Neural cell (in vitro differentiated cells): ENCODE measurements around the gene TMEM9. TPM values are rescaled to one million over a fixed set of nuclear protein-coding genes. Genes with fewer than 3 reads are reported as not detected.
A peak's percentile ranks its signal among the peaks of the same experiment; 100 is the strongest.

Experiments used
- H2AFZ ChIP-seq: fragments of 200-600, 300-800 bp; sonication (generic), shearing (Covaris generic); 2 replicates; pipeline ENCODE4 v1.6.0; 2014; ENCODE audit warnings: low read depth, mild to moderate bottlenecking, antibody characterized with exemption, low read length, moderate library complexity
- H3F3A ChIP-seq: fragments of 200-600 bp; shearing (Covaris generic); 2 replicates; pipeline ENCODE4 v1.6.1; 2016; ENCODE audit warnings: mild to moderate bottlenecking, moderate library complexity, mixed read lengths, antibody characterized with exemption, low read length; ENCODE audit not compliant: insufficient read depth, poor library complexity, severe bottlenecking
- H3K27ac ChIP-seq: fragments of 200-600, 300-800 bp; sonication (generic), shearing (Covaris generic); 2 replicates; pipeline ENCODE4 v1.5.1; 2014; ENCODE audit warnings: mild to moderate bottlenecking, low read length, moderate library complexity
- H3K27me3 ChIP-seq: fragments of 300-800, 200-600 bp; sonication (generic), shearing (Covaris generic); 2 replicates; pipeline ENCODE4 v1.6.0; 2014; ENCODE audit warnings: mild to moderate bottlenecking, low read depth, low read length, moderate library complexity; ENCODE audit not compliant: insufficient read depth
- H3K36me3 ChIP-seq: fragments of 300-800, 200-600 bp; sonication (generic), shearing (Covaris generic); 2 replicates; pipeline ENCODE4 v1.5.1; 2014; ENCODE audit warnings: mild to moderate bottlenecking, antibody characterized with exemption, low read length, moderate library complexity; ENCODE audit not compliant: insufficient read depth
- H3K4me2 ChIP-seq: fragments of 300-800, 200-600 bp; sonication (generic), shearing (Covaris generic); 2 replicates; pipeline ENCODE4 v1.6.0; 2014; ENCODE audit warnings: mild to moderate bottlenecking, low read length
- H3K4me3 ChIP-seq: fragments of 300-800, 200-600 bp; sonication (generic), shearing (Covaris generic); 2 replicates; pipeline ENCODE4 v1.5.1; 2014; ENCODE audit warnings: mild to moderate bottlenecking, low read length, moderate library complexity
- H3K79me2 ChIP-seq: fragments of 200-600 bp; shearing (Covaris generic); replicated peaks from 2 replicates; pipeline ENCODE4 v1.6.0; 2014; ENCODE audit warnings: mild to moderate bottlenecking, low read length, moderate library complexity; ENCODE audit not compliant: insufficient read depth
- H3K9ac ChIP-seq: fragments of 300-800, 200-600 bp; sonication (generic), shearing (Covaris generic); 2 replicates; pipeline ENCODE4 v1.6.1; 2016; ENCODE audit warnings: mild to moderate bottlenecking, low read length, mixed read lengths
- H3K9me2 ChIP-seq: fragments of 200-600 bp; shearing (Covaris generic); 2 replicates; pipeline ENCODE4 v1.6.1; 2016; ENCODE audit warnings: mild to moderate bottlenecking, low read length, mixed read lengths; ENCODE audit not compliant: insufficient read depth
- H3K9me3 ChIP-seq: fragments of 200-600, 300-800 bp; sonication (generic), shearing (Covaris generic); 2 replicates; pipeline ENCODE4 v1.6.1; 2016; ENCODE audit warnings: mild to moderate bottlenecking, mixed run types, low read length, moderate library complexity, mixed read lengths
- H4K20me1 ChIP-seq: fragments of 200-600 bp; shearing (Covaris generic); 2 replicates; pipeline ENCODE4 v1.6.1; 2016; ENCODE audit warnings: mild to moderate bottlenecking, mixed run types; ENCODE audit not compliant: insufficient read depth
- CTCF ChIP-seq: fragments of 450-650 bp; IDR thresholded peaks from 2 replicates; pipeline ENCODE4 v1.5.1; 2014; ENCODE audit warnings: antibody characterized with exemption, mild to moderate bottlenecking, moderate library complexity; ENCODE audit not compliant: poor library complexity, severe bottlenecking
- EP300 ChIP-seq: fragments of 450-650 bp; conservative IDR thresholded peaks from 2 replicates; pipeline ENCODE4 v1.6.1; 2014; ENCODE audit warnings: antibody characterized with exemption, mild to moderate bottlenecking, moderate library complexity; ENCODE audit not compliant: poor library complexity, severe bottlenecking
- EZH2 ChIP-seq: fragments of 200-600, 300-800 bp; shearing (Covaris generic), sonication (generic); IDR thresholded peaks from 2 replicates; pipeline ENCODE4 v1.6.1; 2014; ENCODE audit warnings: antibody characterized with exemption, low read length, borderline replicate concordance, mild to moderate bottlenecking; ENCODE audit not compliant: insufficient read depth, poor library complexity, severe bottlenecking
- MXI1 ChIP-seq: fragments of 450-650 bp; conservative IDR thresholded peaks from 2 replicates; pipeline ENCODE4 v1.6.1; 2014; ENCODE audit warnings: antibody characterized with exemption, mild to moderate bottlenecking; ENCODE audit not compliant: poor library complexity, severe bottlenecking
- POLR2AphosphoS5 ChIP-seq: IDR thresholded peaks from 2 replicates; pipeline ENCODE4 v1.6.1; 2012
- RAD21 ChIP-seq: fragments of 450-650 bp; conservative IDR thresholded peaks from 2 replicates; pipeline ENCODE4 v1.6.1; 2014; ENCODE audit warnings: antibody characterized with exemption, mild to moderate bottlenecking, moderate library complexity
- SMC3 ChIP-seq: fragments of 450-650 bp; conservative IDR thresholded peaks from 2 replicates; pipeline ENCODE4 v1.6.1; 2014; ENCODE audit warnings: antibody characterized with exemption, mild to moderate bottlenecking, moderate library complexity; ENCODE audit not compliant: poor library complexity
- TAF1 ChIP-seq: IDR thresholded peaks from 2 replicates; pipeline ENCODE4 v1.6.1; 2012; ENCODE audit warnings: low read depth
- polyA plus RNA-seq: library from polyadenylated mRNA; depleted of rRNA; stranded (reverse); fragments of >200 nt; gene quantifications from 2 replicates; pipeline ENCODE4 v1.2.3, GENCODE V29; 2014
- TF ChIP-seq, protein P1 (sequence below): IDR thresholded peaks from 2 replicates; pipeline ENCODE4 v1.6.1; 2012; ENCODE audit warnings: borderline replicate concordance

TMEM9 gene
- polyA plus RNA-seq, 1 donor from 2014 or later, result 182 TPM

- Histone ChIP-seq H3K9me3 (no peaks in the 10 kb centered on the region), H2AFZ (no peak overlapping the region), H3K4me2 (no peak overlapping the region), H3K79me2 (no peaks in the 10 kb centered on the region), H4K20me1 (no peaks in the 10 kb centered on the region), H3K9me2 (no peaks in the 10 kb centered on the region), H3K36me3 (no peaks in the 10 kb centered on the region), H3K4me3 (peak overlapping the region; percentile 79), H3K27ac (no peak overlapping the region), H3K9ac (no peak overlapping the region), H3K27me3 (no peaks in the 10 kb centered on the region), H3F3A (no peaks in the 10 kb centered on the region)
- TF ChIP-seq POLR2AphosphoS5 (no peak), MXI1 (no peak), EP300 (no peak), RAD21 (no peak), SMC3 (no peak), EZH2 (no peak), TAF1 (no peak), CTCF (no peak)
- TF ChIP-seq, protein P1, sequence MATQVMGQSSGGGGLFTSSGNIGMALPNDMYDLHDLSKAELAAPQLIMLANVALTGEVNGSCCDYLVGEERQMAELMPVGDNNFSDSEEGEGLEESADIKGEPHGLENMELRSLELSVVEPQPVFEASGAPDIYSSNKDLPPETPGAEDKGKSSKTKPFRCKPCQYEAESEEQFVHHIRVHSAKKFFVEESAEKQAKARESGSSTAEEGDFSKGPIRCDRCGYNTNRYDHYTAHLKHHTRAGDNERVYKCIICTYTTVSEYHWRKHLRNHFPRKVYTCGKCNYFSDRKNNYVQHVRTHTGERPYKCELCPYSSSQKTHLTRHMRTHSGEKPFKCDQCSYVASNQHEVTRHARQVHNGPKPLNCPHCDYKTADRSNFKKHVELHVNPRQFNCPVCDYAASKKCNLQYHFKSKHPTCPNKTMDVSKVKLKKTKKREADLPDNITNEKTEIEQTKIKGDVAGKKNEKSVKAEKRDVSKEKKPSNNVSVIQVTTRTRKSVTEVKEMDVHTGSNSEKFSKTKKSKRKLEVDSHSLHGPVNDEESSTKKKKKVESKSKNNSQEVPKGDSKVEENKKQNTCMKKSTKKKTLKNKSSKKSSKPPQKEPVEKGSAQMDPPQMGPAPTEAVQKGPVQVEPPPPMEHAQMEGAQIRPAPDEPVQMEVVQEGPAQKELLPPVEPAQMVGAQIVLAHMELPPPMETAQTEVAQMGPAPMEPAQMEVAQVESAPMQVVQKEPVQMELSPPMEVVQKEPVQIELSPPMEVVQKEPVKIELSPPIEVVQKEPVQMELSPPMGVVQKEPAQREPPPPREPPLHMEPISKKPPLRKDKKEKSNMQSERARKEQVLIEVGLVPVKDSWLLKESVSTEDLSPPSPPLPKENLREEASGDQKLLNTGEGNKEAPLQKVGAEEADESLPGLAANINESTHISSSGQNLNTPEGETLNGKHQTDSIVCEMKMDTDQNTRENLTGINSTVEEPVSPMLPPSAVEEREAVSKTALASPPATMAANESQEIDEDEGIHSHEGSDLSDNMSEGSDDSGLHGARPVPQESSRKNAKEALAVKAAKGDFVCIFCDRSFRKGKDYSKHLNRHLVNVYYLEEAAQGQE, result no peak
Measured at GRCh38 chr1:201115390-201115937, 38.8 kb downstream of the TMEM9 start.

DNA sequence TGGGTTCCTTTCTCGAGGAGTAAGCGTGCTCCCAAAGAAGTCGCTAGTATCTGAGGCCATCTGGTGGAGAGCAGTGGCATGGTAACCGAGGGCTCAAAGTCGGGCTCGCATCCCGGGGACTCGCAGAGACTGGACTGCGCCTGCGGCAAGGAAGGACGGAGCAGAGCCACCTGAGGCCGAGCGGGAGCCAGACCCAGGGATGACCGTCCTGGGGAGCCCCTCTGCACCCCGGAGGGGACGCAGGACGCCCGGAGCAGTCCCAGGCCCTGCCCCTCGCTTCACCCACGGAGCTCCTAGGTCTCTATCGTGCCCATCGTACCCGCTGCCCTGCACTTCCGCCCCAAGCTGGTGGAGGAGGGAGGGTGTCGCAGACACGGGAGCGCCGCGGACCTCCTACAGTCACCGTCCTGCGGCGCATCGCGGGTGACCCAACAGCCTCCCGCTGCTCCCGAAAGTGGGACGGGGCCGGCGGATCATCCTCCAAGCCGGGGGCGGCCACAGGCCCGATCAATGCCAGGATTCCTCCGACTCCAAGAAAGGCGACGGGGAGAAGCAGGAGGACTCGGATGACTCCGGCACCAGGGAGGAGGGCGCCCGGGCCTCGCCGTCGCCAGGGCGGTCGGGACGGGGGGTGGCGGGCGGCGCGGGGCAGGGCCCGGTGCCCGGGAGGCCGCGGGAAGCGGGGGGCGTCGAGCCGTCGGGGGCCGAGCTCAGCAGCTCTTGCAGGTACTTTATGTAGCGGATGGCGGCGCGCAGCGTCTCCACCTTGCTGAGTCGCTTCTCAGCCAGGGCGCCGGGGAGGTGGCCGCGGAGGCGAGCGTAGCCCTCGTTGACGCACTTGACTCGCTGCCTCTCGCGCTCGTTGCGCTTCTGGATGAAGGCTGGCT lies 39.8 kb downstream of the TMEM9 start:
- H3K4me2 ChIP-seq, result peak overlapping the region; percentile 14
- peak overlapping the region; percentile 77 for H3K9ac ChIP-seq
- H3K36me3 ChIP-seq, result no peaks in the 10 kb centered on the region
- no peaks in the 10 kb centered on the region for H4K20me1 ChIP-seq
- H3K27ac ChIP-seq, result peak overlapping the region; percentile 59
- no peaks in the 10 kb centered on the region for H3K27me3 ChIP-seq
- peak overlapping the region; percentile 88 for H2AFZ ChIP-seq
- H3K9me2 ChIP-seq, result no peaks in the 10 kb centered on the region
- no peaks in the 10 kb centered on the region for H3K9me3 ChIP-seq
- no peaks in the 10 kb centered on the region for H3K79me2 ChIP-seq
- peak; percentile 98 for TF ChIP-seq CTCF
- peak; percentile 100 for TF ChIP-seq SMC3
- TF ChIP-seq RAD21, result peak; percentile 100
- TF ChIP-seq EP300, result no peak
- TF ChIP-seq POLR2AphosphoS5, result peak; percentile 53
- TF ChIP-seq EZH2, result no peak
- TF ChIP-seq, protein P1, result no peak
- peak; percentile 73 for TF ChIP-seq MXI1
- TF ChIP-seq TAF1, result peak; percentile 38
- peak overlapping the region; percentile 79 for H3K4me3 ChIP-seq
- no peaks in the 10 kb centered on the region for H3F3A ChIP-seq
